CD4-positive, CD25-positive, alpha-beta regulatory T cell (primary cell): Measurements from ENCODE around the gene TMPRSS3. TPM values are rescaled to one million over a fixed set of nuclear protein-coding genes. Genes with fewer than 3 reads are reported as not detected.
"Not testable (repeated sequence)": the region's sequence is repeated elsewhere in the genome, so short reads cannot be mapped to it uniquely, and the experiment has no call there.

ENCODE experiments used
- ATAC-seq, 2 donors: fragments of 150-1000 bp; cut with Tn5 transposase; one replicate each; pipeline ENCODE4 v1.10.0; 2021; ENCODE audit warnings: low read depth in 2 of 2, moderate number of reproducible peaks in 2 of 2, moderate library complexity in 1 of 2
- DNase-seq, 3 donors: peaks; one replicate each; pipeline versions ENCODE4 v3.0.0 to v3.0.0-alpha.2; 2012 to 2022; ENCODE audit warnings: mixed read lengths in 1 of 3
- H3K27ac ChIP-seq: one replicate; pipeline ENCODE4 v1.7.0; 2013; ENCODE audit warnings: mild to moderate bottlenecking, low read length; ENCODE audit not compliant: insufficient read depth, poor library complexity, severe bottlenecking
- H3K27me3 ChIP-seq: one replicate; pipeline ENCODE4 v1.7.0; 2013; ENCODE audit warnings: low read length; ENCODE audit not compliant: control insufficient read depth, insufficient read depth
- H3K36me3 ChIP-seq: one replicate; pipeline ENCODE4 v1.7.0; 2013; ENCODE audit warnings: mild to moderate bottlenecking, low read length, moderate library complexity; ENCODE audit not compliant: control insufficient read depth, insufficient read depth
- H3K4me1 ChIP-seq: 2 replicates; pipeline ENCODE4 v1.7.0; 2013; ENCODE audit warnings: mild to moderate bottlenecking, low read length; ENCODE audit not compliant: insufficient read depth, control insufficient read depth, poor library complexity, severe bottlenecking
- H3K4me3 ChIP-seq: one replicate; pipeline ENCODE4 v1.7.0; 2013; ENCODE audit warnings: low read depth, mild to moderate bottlenecking, low read length, moderate library complexity
- H3K9me3 ChIP-seq, 2 experiments: 1 replicate in 1 of 2; 2 replicates in 1 of 2; pipeline ENCODE4 v1.7.0; 2013; ENCODE audit warnings: low read length in 2 of 2, mild to moderate bottlenecking in 1 of 2, moderate library complexity in 1 of 2; ENCODE audit not compliant: control insufficient read depth in 2 of 2
- H3K27ac Mint-ChIP-seq, 3 donors: one replicate each; pipeline ENCODE4 v1.8.0; 2020 to 2022; ENCODE audit warnings: mild to moderate bottlenecking in 3 of 3, mixed read lengths in 3 of 3, moderate library complexity in 2 of 3
- H3K27me3 Mint-ChIP-seq: one replicate; pipeline ENCODE4 v1.8.0; 2022; ENCODE audit warnings: mild to moderate bottlenecking, mixed read lengths
- H3K36me3 Mint-ChIP-seq: one replicate; pipeline ENCODE4 v1.8.0; 2020; ENCODE audit warnings: mixed read lengths
- H3K4me1 Mint-ChIP-seq, 4 donors: one replicate each; pipeline ENCODE4 v1.8.0; 2020 to 2022; ENCODE audit warnings: mixed read lengths in 4 of 4, mild to moderate bottlenecking in 1 of 4
- H3K4me3 Mint-ChIP-seq, 4 donors: one replicate each; pipeline ENCODE4 v1.8.0; 2020 to 2022; ENCODE audit warnings: mild to moderate bottlenecking in 4 of 4, mixed read lengths in 4 of 4, moderate library complexity in 3 of 4
- H3K9me3 Mint-ChIP-seq, 7 donors: one replicate each; pipeline ENCODE4 v1.8.0; 2020 to 2022; ENCODE audit warnings: mixed read lengths in 7 of 7, mild to moderate bottlenecking in 3 of 7, moderate library complexity in 2 of 7
- polyA plus RNA-seq, 4 donors: library from polyadenylated mRNA; unstranded; fragments of 300-500 nt; fragmentation: Illumina TruSeq; gene quantifications; one replicate each; pipeline ENCODE4 v1.2.3, GENCODE V29; 2021
- total RNA-seq: library from RNA; stranded (reverse); gene quantifications from one replicate; pipeline ENCODE4 v1.2.3, GENCODE V29; 2022

The TMPRSS3 gene
- total and polyA plus RNA-seq, 5 donors from 2014 or later, result 1.1 to 4.0 (median 2.3) TPM

- Histone ChIP-seq H3K4me1 (peaks cover 80% of the 10 kb centered on the region), H3K27ac (peak overlapping the region; percentile 96), H3K27me3 (no peaks in the 10 kb centered on the region), H3K9me3 (no peaks in the 10 kb centered on the region), H3K36me3 (peaks cover 76% of the 10 kb centered on the region), H3K4me3 (no peak overlapping the region)
- ATAC-seq (no peak), DNase-seq (no peak)
- peak overlapping the region; percentile 96 to 99 (median 99) for H3K27ac Mint-ChIP-seq
- H3K27me3 Mint-ChIP-seq, result no peaks in the 10 kb centered on the region
- H3K4me1 Mint-ChIP-seq, result peaks cover 8 to 56% (median 31%) of the 10 kb centered on the region in 4 donors
- H3K4me3 Mint-ChIP-seq, result peak overlapping the region; percentile 27 to 90 (median 73)
- H3K9me3 Mint-ChIP-seq, result no peaks in the 10 kb centered on the region
- peaks cover 42% of the 10 kb centered on the region for H3K36me3 Mint-ChIP-seq
Measured at GRCh38 chr21:42413093-42413492, 17.2 kb upstream of the TMPRSS3 start.

GRCh38 chr21:42412636-42412933, 16.7 kb upstream of the TMPRSS3 start:
- Mint-ChIP-seq H3K4me1 (peaks cover 7 to 59% (median 35%) of the 10 kb centered on the region in 4 donors), H3K27ac (peak overlapping the region; percentile 47 to 99 (median 70)), H3K27me3 (no peaks in the 10 kb centered on the region), H3K36me3 (peaks cover 45% of the 10 kb centered on the region), H3K4me3 (peak overlapping the region in 1 of 4 donors; percentile 62), H3K9me3 (no peaks in the 10 kb centered on the region)
- Histone ChIP-seq H3K9me3 (no peaks in the 10 kb centered on the region), H3K4me3 (no peak overlapping the region), H3K27me3 (no peaks in the 10 kb centered on the region), H3K4me1 (peaks cover 85% of the 10 kb centered on the region), H3K36me3 (peaks cover 76% of the 10 kb centered on the region), H3K27ac (peak overlapping the region; percentile 96)
- no peak for DNase-seq
- ATAC-seq, result no peak

- DNase-seq, result no peak
- no peaks in the 10 kb centered on the region for H3K9me3 Mint-ChIP-seq
- peak overlapping the region; percentile 37 for H3K4me3 ChIP-seq
- H3K27ac ChIP-seq, result peak overlapping the region; percentile 96
- H3K27ac Mint-ChIP-seq, result peak overlapping the region; percentile 47 to 99 (median 70)
- H3K27me3 ChIP-seq, result no peaks in the 10 kb centered on the region
- no peaks in the 10 kb centered on the region for H3K9me3 ChIP-seq
- H3K36me3 Mint-ChIP-seq, result peaks cover 47% of the 10 kb centered on the region
- ATAC-seq, result no peak
- H3K4me1 Mint-ChIP-seq, result peaks cover 4 to 61% (median 36%) of the 10 kb centered on the region in 4 donors
- H3K27me3 Mint-ChIP-seq, result no peaks in the 10 kb centered on the region
- H3K36me3 ChIP-seq, result peaks cover 72% of the 10 kb centered on the region
- H3K4me3 Mint-ChIP-seq, result no peak overlapping the region
- peaks cover 86% of the 10 kb centered on the region for H3K4me1 ChIP-seq
Measured at GRCh38 chr21:42411891-42412635, 16.2 kb upstream of the TMPRSS3 start.

GRCh38 chr21:42411197-42411869, 15.5 kb upstream of the TMPRSS3 start:
- H3K4me3 ChIP-seq, result peak overlapping the region; percentile 37
- Mint-ChIP-seq H3K27me3 (no peaks in the 10 kb centered on the region), H3K27ac (no peak overlapping the region), H3K9me3 (no peaks in the 10 kb centered on the region), H3K36me3 (peaks cover 54% of the 10 kb centered on the region), H3K4me1 (peaks cover 10 to 68% (median 42%) of the 10 kb centered on the region in 4 donors), H3K4me3 (no peak overlapping the region)
- peaks cover 86% of the 10 kb centered on the region for H3K4me1 ChIP-seq
- H3K27me3 ChIP-seq, result no peaks in the 10 kb centered on the region
- no peaks in the 10 kb centered on the region for H3K9me3 ChIP-seq
- H3K27ac ChIP-seq, result peak overlapping the region; percentile 96
- peak in 1 of 3 donors; percentile 56 for DNase-seq
- ATAC-seq, result peak; percentile 19 to 33
- H3K36me3 ChIP-seq, result peaks cover 66% of the 10 kb centered on the region

- Mint-ChIP-seq H3K27ac (peak overlapping the region; percentile 77 to 93 (median 92)), H3K4me1 (peaks cover 12 to 59% (median 44%) of the 10 kb centered on the region in 4 donors), H3K36me3 (peaks cover 48% of the 10 kb centered on the region), H3K4me3 (peak overlapping the region; percentile 45 to 82 (median 52)), H3K9me3 (peaks cover 0 to 2% (median 0%) of the 10 kb centered on the region in 7 donors), H3K27me3 (peaks cover 9% of the 10 kb centered on the region)
- ATAC-seq (peak; percentile 32 to 41), DNase-seq (no peak)
- Histone ChIP-seq H3K27me3 (no peaks in the 10 kb centered on the region), H3K4me3 (peak overlapping the region; percentile 58), H3K27ac (peak overlapping the region; percentile 36), H3K36me3 (peaks cover 61% of the 10 kb centered on the region), H3K9me3 (no peaks in the 10 kb centered on the region), H3K4me1 (peaks cover 86% of the 10 kb centered on the region)
Measured at GRCh38 chr21:42409366-42409765, 13.5 kb upstream of the TMPRSS3 start.

GRCh38 chr21:42408718-42409117, 12.9 kb upstream of the TMPRSS3 start:
- H3K4me3 Mint-ChIP-seq, result peak overlapping the region in 3 of 4 donors; percentile 26 to 98 (median 45)
- H3K27ac Mint-ChIP-seq, result peak overlapping the region; percentile 77 to 96 (median 92)
- H3K9me3 ChIP-seq, DNase-seq, H3K27me3 ChIP-seq, H3K9me3 Mint-ChIP-seq, H3K27me3 Mint-ChIP-seq, ATAC-seq: not testable (repeated sequence)
- H3K4me3 ChIP-seq, result peak overlapping the region; percentile 43
- H3K27ac ChIP-seq, result peak overlapping the region; percentile 91
- peaks cover 42% of the 10 kb centered on the region for H3K36me3 Mint-ChIP-seq
- H3K4me1 Mint-ChIP-seq, result peaks cover 13 to 58% (median 42%) of the 10 kb centered on the region in 4 donors
- peaks cover 85% of the 10 kb centered on the region for H3K4me1 ChIP-seq
- peaks cover 55% of the 10 kb centered on the region for H3K36me3 ChIP-seq

GRCh38 chr21:42407476-42407875, 11.6 kb upstream of the TMPRSS3 start:
- ATAC-seq (no peak), DNase-seq (no peak)
- H3K4me3 Mint-ChIP-seq, result peak overlapping the region; percentile 91 to 99 (median 96)
- H3K27me3 Mint-ChIP-seq, result peaks cover 9% of the 10 kb centered on the region
- peak overlapping the region; percentile 92 to 99 (median 96) for H3K27ac Mint-ChIP-seq
- Histone ChIP-seq H3K4me3 (peak overlapping the region; percentile 93), H3K27ac (peak overlapping the region; percentile 91), H3K4me1 (peaks cover 85% of the 10 kb centered on the region), H3K36me3 (peaks cover 43% of the 10 kb centered on the region), H3K27me3 (no peaks in the 10 kb centered on the region), H3K9me3 (no peaks in the 10 kb centered on the region)
- peaks cover 36% of the 10 kb centered on the region for H3K36me3 Mint-ChIP-seq
- peaks cover 0 to 2% (median 0%) of the 10 kb centered on the region in 7 donors for H3K9me3 Mint-ChIP-seq
- peaks cover 22 to 63% (median 47%) of the 10 kb centered on the region in 4 donors for H3K4me1 Mint-ChIP-seq
